ENCODE data around the gene GTF2H4. TPM values are rescaled to one million over a fixed set of nuclear protein-coding genes. Genes with fewer than 3 reads are reported as not detected.

Gene GTF2H4
- total RNA-seq, 1 experiment from 2014 or later, result 43.9 TPM

- ChIA-PET CTCF (no interaction called here), POLR2A (ENCODE audit: unreplicated experiment) (interaction anchor here (0.6 kb wide), 1 partner anchor 25 kb away, joined by 3 read pairs; no protein-coding TSS in a partner anchor)
- H3K4me2 ChIP-seq, result no peak overlapping the region
- no peaks in the 10 kb centered on the region for H3F3A ChIP-seq (ENCODE audit: insufficient read depth, low read depth)
- no peaks in the 10 kb centered on the region for H3K36me3 ChIP-seq (ENCODE audit: low read depth)
- no peak for DNase-seq
- TF ChIP-seq CTCF (conservative IDR thresholded peaks at IDR 0.05), result no peak
- no peak for TF ChIP-seq EZH2 (IDR thresholded peaks at IDR 0.05; ENCODE audit: low read depth)
- peaks cover 24% of the 10 kb centered on the region for H3K4me1 ChIP-seq (replicated peaks; ENCODE audit: insufficient read depth)
- no peak overlapping the region for H3K4me3 ChIP-seq
- H3K27me3 ChIP-seq (ENCODE audit: insufficient read depth, low read depth), result no peaks in the 10 kb centered on the region
- no peaks in the 10 kb centered on the region for H3K9me2 ChIP-seq (ENCODE audit: insufficient read depth)
- no peaks in the 10 kb centered on the region for H3K79me2 ChIP-seq (ENCODE audit: low read depth)
- no peak overlapping the region for H3K27ac ChIP-seq
- H4K20me1 ChIP-seq (ENCODE audit: insufficient read depth), result no peaks in the 10 kb centered on the region
- H3K9me3 ChIP-seq (ENCODE audit: insufficient read depth, low read depth), result no peaks in the 10 kb centered on the region
- BruUV-seq (replicated peaks), result no TSS peak
- intact Hi-C loops (cut with micrococcal nuclease; ENCODE audit: unreplicated experiment), result no loop called here
- H2AFZ ChIP-seq, result peak overlapping the region; percentile 40; the same call in 1 of the 2 replicates
Measured at GRCh38 chr6:30935018-30935417, 27.0 kb downstream of the GTF2H4 start.

- POLR2A ChIA-PET (ENCODE audit: unreplicated experiment), result no interaction called here
- Histone ChIP-seq H4K20me1 (ENCODE audit: insufficient read depth) (no peaks in the 10 kb centered on the region), H2AFZ (no peak overlapping the region), H3K9me3 (ENCODE audit: insufficient read depth, low read depth) (no peaks in the 10 kb centered on the region), H3K27ac (no peak overlapping the region), H3F3A (ENCODE audit: insufficient read depth, low read depth) (no peaks in the 10 kb centered on the region), H3K36me3 (ENCODE audit: low read depth) (no peaks in the 10 kb centered on the region), H3K4me2 (no peak overlapping the region), H3K27me3 (ENCODE audit: insufficient read depth, low read depth) (no peaks in the 10 kb centered on the region), H3K4me3 (no peak overlapping the region), H3K9me2 (ENCODE audit: insufficient read depth) (no peaks in the 10 kb centered on the region), H3K79me2 (ENCODE audit: low read depth) (no peaks in the 10 kb centered on the region), H3K4me1 (replicated peaks; ENCODE audit: insufficient read depth) (peaks cover 15% of the 10 kb centered on the region; the same call in 1 of the 2 replicates)
- no TSS peak for BruUV-seq (replicated peaks)
- no peak for DNase-seq
- CTCF ChIA-PET, result no interaction called here
- TF ChIP-seq CTCF (conservative IDR thresholded peaks at IDR 0.05), result no peak
- no peak for TF ChIP-seq EZH2 (IDR thresholded peaks at IDR 0.05; ENCODE audit: low read depth)
- intact Hi-C loops (cut with micrococcal nuclease; ENCODE audit: unreplicated experiment), result no loop called here
Measured at GRCh38 chr6:30937265-30937664, 29.3 kb downstream of the GTF2H4 start.

GRCh38 chr6:30938730-30939129 lies 30.7 kb downstream of the GTF2H4 start:
- intact Hi-C loops (cut with micrococcal nuclease; ENCODE audit: unreplicated experiment), result no loop called here
- no peak for TF ChIP-seq CTCF (conservative IDR thresholded peaks at IDR 0.05)
- no peak for TF ChIP-seq EZH2 (IDR thresholded peaks at IDR 0.05; ENCODE audit: low read depth)
- DNase-seq, result peak in 1 of 2 experiments; percentile 40
- no peak overlapping the region for H3K4me2 ChIP-seq
- H4K20me1 ChIP-seq (ENCODE audit: insufficient read depth), result no peaks in the 10 kb centered on the region
- no peaks in the 10 kb centered on the region for H3K27me3 ChIP-seq (ENCODE audit: insufficient read depth, low read depth)
- no peaks in the 10 kb centered on the region for H3K9me3 ChIP-seq (ENCODE audit: insufficient read depth, low read depth)
- H3K9me2 ChIP-seq (ENCODE audit: insufficient read depth), result no peaks in the 10 kb centered on the region
- BruUV-seq (replicated peaks), result no TSS peak
- no peaks in the 10 kb centered on the region for H3K79me2 ChIP-seq (ENCODE audit: low read depth)
- H3F3A ChIP-seq (ENCODE audit: insufficient read depth, low read depth), result peaks cover 5% of the 10 kb centered on the region; the same call in 1 of the 2 replicates
- POLR2A ChIA-PET (ENCODE audit: unreplicated experiment), result no interaction called here
- H3K36me3 ChIP-seq (ENCODE audit: low read depth), result no peaks in the 10 kb centered on the region
- H3K27ac ChIP-seq, result no peak overlapping the region
- H2AFZ ChIP-seq, result no peak overlapping the region
- CTCF ChIA-PET, result interaction anchor here (0.8 to 0.9 kb wide), 2 partner anchors 105 to 132 kb away, joined by 3 read pairs; no protein-coding TSS in a partner anchor
- peaks cover 17% of the 10 kb centered on the region; the same call in 1 of the 2 replicates for H3K4me1 ChIP-seq (replicated peaks; ENCODE audit: insufficient read depth)
- no peak overlapping the region for H3K4me3 ChIP-seq

All from PC-9 (cell line).